HT-29 (cell line): ENCODE results near the gene SCAMP2. TPM values are rescaled to one million over a fixed set of nuclear protein-coding genes. Genes with fewer than 3 reads are reported as not detected.
"Not testable (repeated sequence)": the region's sequence is repeated elsewhere in the genome, so short reads cannot be mapped to it uniquely, and the experiment has no call there.

Source experiments
- DNase-seq: peaks from one replicate; pipeline ENCODE4 v3.0.0-alpha.2; 2015; ENCODE audit warnings: low spot score
- total RNA-seq: library from RNA; depleted of rRNA; stranded (reverse); fragments of >200 nt; shearing (Covaris generic); gene quantifications from 2 replicates; pipeline ENCODE4 v1.2.3, GENCODE V29; 2014; rRNA removed

Gene SCAMP2, protein sequence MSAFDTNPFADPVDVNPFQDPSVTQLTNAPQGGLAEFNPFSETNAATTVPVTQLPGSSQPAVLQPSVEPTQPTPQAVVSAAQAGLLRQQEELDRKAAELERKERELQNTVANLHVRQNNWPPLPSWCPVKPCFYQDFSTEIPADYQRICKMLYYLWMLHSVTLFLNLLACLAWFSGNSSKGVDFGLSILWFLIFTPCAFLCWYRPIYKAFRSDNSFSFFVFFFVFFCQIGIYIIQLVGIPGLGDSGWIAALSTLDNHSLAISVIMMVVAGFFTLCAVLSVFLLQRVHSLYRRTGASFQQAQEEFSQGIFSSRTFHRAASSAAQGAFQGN
- total RNA-seq: 45.6 and 57.4 TPM in 2 replicates

- peak; percentile 96 for DNase-seq
Observed at GRCh38 chr15:74873036-74873755, at the start of gene SCAMP2. TSS of gene SCAMP2 (minus strand) at chr15:74873365. CDS start at chr15:74873255, 110 bp downstream.

- DNase-seq: no peak
Observed at GRCh38 chr15:74920456-74920855, 47.3 kb upstream of the SCAMP2 start.

GRCh38 chr15:74917676-74918075 is 44.5 kb upstream of the SCAMP2 start:
- no peak for DNase-seq

DNA sequence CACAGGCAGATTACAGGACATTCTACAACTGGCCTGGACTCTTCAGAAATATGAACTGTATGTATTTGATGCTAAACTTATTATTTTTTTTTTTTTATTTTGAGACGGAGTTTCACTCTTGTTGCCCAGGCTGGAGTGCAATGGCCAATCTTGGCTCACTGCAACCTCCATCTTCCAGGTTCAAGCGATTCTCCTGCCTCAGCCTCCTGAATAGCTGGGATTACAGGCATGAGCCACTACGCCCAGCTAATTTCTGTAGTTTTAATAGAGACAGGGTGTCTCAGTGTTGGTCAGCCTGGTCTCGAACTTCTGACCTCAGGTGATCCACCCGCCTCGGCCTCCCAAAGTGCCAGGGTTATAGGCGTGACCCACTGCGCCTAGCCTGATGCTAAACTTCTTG is 40.6 kb upstream of the SCAMP2 start:
- not testable (repeated sequence) for DNase-seq

- no peak for DNase-seq
Observed at GRCh38 chr15:74913041-74913440, 39.9 kb upstream of the SCAMP2 start.

- DNase-seq: no peak
Observed at GRCh38 chr15:74908635-74909034, 35.5 kb upstream of the SCAMP2 start.

DNA sequence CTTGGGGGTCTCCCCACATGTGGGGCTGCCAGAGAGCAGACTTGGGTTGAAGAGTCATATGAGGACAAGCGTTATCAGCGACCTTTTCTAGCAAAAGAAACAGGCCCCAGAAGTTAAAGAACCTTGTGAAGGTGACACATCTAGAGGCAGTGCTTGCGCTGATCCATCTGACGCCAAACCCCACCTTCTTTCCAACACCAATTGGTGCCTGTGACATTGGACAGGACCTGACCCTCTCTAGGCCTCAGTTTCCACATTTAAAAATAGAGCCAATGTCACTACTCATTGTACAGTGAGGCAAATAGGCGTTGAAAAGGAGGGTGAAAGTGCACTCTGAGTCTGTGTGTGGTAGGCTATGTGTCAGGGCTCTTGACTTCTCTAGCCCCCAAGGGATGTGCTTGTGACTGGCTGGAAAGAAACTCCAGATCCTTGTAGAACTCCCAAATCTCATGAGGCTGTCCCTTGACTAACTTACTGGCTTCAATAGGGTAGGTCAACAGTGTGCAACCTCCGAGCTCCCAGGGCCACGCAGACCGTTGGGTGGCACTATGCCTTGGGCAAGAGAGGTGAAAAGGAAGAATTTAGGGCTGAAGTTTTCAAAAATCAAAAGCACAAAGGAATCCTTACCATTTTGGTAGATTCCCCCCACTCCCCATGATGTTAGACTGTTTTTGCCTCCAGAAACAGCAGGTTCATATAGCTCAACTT is 34.2 kb upstream of the SCAMP2 start:
- no peak for DNase-seq

DNA sequence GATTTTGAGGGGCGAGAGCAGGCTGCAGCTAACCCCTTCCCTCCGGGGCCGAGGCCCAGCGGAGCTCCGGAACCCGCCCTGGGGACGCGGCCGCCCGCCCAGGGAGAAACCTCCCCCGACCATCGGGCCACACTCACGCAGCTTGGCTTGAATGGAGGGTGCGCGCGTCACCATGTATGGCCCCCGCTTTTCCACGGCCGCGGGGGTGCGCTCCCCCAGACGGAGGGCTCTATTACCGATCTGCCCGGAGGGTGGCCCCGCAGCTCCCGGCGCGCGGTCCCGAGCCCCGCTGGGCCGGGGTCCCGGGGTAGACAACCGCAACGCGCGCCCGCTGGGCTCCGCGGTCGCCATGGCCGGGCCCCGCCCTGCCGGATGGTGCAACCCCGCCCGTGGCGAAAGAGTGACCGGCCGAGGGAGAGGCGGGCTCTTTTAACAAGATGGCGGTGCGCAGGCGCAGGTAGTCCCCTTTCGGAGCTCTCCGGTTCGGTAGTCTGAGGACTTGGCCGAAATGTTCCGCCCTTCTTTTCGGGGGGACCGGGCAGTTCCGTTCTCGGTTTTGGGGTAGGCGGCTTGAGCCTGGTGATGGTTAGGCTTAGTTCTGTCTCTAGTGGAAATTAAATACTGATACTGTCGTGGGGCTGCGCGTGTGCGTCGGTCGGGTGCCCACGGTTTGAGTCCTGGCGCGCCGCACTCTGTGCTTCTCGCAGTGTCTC is 33.4 kb upstream of the SCAMP2 start, which contains the start of gene FAM219B:
Gene FAM219B, minus strand, starts transcription at position 402 of the 713 bp plus-strand sequence. Its CDS starts 51 bp downstream, at position 351.
- peak; percentile 90 for DNase-seq

- DNase-seq: peak; percentile 78
Observed at GRCh38 chr15:74906067-74906449, 32.9 kb upstream of the SCAMP2 start.

GRCh38 chr15:74904190-74904805 is 31.1 kb upstream of the SCAMP2 start:
- no peak for DNase-seq

DNA sequence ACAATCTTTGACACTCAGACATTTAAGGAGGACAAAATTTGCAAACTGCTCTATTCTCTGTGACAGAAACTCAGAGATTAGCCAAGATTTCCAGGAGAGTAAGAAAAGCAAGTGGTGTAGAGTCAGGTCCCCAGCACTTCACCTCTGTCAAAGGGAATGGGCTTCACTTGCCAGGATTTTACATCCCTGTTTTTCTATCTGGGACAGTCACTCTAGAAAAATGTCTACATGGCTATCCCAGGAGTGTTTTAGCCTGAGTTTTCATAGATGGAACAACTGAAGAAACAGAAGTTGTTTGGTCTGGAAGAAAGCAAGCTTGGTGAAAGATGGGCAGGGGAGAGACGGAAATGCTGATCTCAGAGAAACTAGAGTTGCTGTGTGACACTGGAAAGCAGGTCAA is 30.5 kb upstream of the SCAMP2 start:
- no peak for DNase-seq

DNA sequence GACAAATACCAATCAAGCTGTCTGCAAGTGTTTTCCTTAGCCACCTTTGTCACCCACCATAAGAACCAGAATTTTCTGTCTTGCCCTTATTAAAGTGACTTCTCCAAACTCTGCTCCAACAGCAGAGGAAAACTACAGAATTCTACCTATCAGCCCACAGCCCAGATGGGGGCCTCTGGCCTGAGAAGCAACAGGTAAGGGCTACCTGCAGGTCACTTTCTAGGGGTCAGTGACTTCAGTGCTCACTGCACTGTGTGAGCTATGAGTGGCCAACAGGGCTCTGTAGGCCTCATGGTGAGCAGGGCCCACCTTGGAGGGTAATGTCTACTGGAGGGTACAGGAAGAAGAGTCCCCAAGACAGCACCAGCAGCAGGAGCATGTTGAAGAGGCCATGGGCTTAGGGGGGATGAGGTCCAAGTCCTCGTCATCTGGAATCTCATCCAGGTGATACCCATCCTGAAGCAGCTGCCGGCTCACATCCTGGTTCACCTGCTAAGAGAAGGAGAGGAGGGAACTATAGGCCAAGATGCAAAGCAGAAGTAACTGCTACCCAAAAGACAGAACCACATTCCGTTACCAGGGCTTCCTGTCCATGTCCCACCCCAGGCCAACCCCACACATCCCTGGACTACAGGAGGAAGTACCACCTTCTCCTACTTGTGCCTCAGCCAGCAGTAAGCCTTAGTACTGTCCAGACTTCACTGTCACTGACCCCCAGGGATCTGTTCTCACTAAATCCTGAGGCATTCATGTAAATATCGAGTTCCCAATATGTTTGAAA is 29.3 kb upstream of the SCAMP2 start:
- DNase-seq: no peak

DNA sequence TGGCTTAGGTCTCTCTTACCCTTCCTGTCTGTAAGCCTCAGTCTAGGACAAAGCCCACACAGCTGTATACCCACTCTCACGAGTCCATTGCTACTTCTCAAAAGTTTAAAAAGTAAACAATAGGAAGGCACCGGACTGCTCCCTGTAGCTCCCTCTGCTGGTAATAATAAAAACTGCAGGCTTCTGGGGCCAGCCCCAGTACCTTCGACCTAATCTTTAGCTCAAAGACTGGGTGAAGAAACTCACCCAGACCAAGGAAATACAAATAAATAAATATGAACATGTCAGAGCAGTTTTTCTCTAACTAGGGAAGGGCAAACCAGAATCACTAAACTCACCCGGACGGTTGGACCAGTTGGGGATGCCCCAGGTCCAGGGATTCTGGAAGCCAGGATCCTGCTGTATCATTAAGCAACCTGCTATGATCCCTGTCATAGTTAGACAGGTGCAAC is 28.5 kb upstream of the SCAMP2 start:
- DNase-seq: peak; percentile 93

GRCh38 chr15:74897300-74897701 is 24.1 kb upstream of the SCAMP2 start:
- DNase-seq: no peak

DNA sequence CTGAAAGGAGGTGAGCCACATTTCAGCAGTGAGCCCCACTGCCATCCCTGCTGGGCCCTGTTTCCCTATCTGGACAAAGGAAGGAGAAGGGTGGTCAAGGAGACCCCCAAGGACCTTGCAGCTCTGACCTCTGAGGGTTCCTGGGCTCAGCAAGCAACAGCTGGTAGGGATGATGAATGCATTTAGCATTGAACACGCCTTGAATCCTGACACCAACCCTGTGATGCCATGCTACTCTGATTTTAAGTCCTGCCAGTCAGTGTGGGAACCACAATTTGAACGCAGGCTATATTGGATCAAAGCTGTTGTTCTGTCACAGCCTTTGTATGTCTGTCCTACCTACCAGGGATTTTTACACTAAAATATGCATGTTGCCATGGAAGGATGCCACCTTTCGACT is 23.2 kb upstream of the SCAMP2 start:
- no peak for DNase-seq

- DNase-seq: no peak
Observed at GRCh38 chr15:74895830-74896229, 22.7 kb upstream of the SCAMP2 start.

DNA sequence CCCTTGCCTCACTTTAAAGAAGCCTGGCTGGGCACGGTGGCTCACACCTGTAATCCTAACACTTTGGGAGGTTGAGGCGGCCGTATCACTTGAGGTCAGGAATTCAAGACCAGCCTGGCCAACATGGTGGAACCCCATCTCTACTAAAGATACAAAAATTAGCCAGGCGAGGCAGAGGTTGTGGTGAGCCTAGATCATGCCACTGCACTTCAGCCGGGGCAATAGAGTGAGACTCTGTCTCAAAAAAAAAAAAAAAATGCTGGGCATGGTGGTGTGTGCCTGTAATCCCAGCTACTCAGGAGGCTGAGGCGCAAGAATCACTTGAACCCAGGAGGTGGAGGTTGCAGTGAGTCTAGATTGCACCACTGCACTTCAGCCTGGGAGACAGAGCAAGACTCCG is 21.2 kb upstream of the SCAMP2 start:
- not testable (repeated sequence) for DNase-seq

DNA sequence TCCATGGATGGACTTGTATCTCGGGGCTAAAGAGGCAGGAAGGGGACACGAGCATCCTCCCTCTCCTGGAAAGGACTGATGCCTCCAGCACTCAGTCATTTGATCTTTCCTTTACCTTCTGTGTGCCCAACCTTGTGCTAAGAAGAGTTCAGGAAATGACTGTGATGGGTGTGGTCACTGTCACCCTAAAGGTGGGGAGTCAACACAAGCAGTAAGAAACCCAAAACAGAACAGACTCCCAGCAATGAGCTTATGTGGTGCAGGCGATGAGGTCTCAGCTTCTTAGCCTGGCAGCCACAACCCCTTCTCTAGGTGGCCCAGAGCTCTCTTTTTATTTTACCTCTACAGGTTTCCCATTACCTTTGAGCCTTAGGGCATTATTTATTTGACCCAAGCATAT is 20.5 kb upstream of the SCAMP2 start:
- DNase-seq: no peak

GRCh38 chr15:74892931-74893330 is 19.8 kb upstream of the SCAMP2 start:
- DNase-seq: no peak

- DNase-seq: no peak
Observed at GRCh38 chr15:74892313-74892712, 19.1 kb upstream of the SCAMP2 start.
